Naive thymus-derived CD4-positive, alpha-beta T cell (primary cell): Measurements from ENCODE around the gene CYP2W1. TPM values are rescaled to one million over a fixed set of nuclear protein-coding genes. Genes with fewer than 3 reads are reported as not detected.
A peak's percentile ranks its signal among the peaks of the same experiment; 100 is the strongest.

Experiments used
- ATAC-seq: fragments of 150-1000 bp; cut with Tn5 transposase; 2 replicates; pipeline ENCODE4 v1.10.0; 2021; ENCODE audit warnings: mild to moderate bottlenecking, moderate library complexity
- CTCF ChIA-PET: fragments of 350-600 bp; sonication (Branson Sonifier 250); formaldehyde crosslinking; loops from one replicate; lab custom pipeline; 2021; ENCODE audit warnings: antibody characterized with exemption; lab: Charles Lee
- POLR2A ChIA-PET: fragments of 350-600 bp; sonication (Branson Sonifier 250); formaldehyde crosslinking; loops from one replicate; lab custom pipeline; 2021; ENCODE audit warnings: antibody characterized with exemption, inconsistent platforms; lab: Charles Lee
- DNase-seq, 9 donors: peaks; one replicate each; pipeline versions ENCODE4 v3.0.0 to v3.0.0-alpha.2; 2020 to 2022; ENCODE audit warnings: mixed read lengths in 1 of 9
- H3K27ac ChIP-seq: one replicate; pipeline ENCODE4 v1.7.0; 2013; ENCODE audit warnings: mild to moderate bottlenecking, low read depth, low read length, moderate library complexity
- H3K27me3 ChIP-seq, 2 donors: one replicate each; pipeline ENCODE4 v1.7.0; 2013; ENCODE audit warnings: low read length in 2 of 2, mild to moderate bottlenecking in 2 of 2, moderate library complexity in 2 of 2; ENCODE audit not compliant: control insufficient read depth in 2 of 2, insufficient read depth in 2 of 2
- H3K36me3 ChIP-seq, 3 experiments: 1 replicate in 2 of 3; 2 replicates in 1 of 3; pipeline ENCODE4 v1.7.0; 2013; ENCODE audit warnings: low read length in 3 of 3, mild to moderate bottlenecking in 3 of 3, moderate library complexity in 1 of 3; ENCODE audit not compliant: insufficient read depth in 3 of 3, control insufficient read depth in 2 of 3
- H3K4me1 ChIP-seq, 2 donors: one replicate each; pipeline ENCODE4 v1.7.0; 2013; ENCODE audit warnings: low read length in 2 of 2, mild to moderate bottlenecking in 2 of 2, moderate library complexity in 1 of 2; ENCODE audit not compliant: control insufficient read depth in 2 of 2, insufficient read depth in 2 of 2
- H3K4me3 ChIP-seq: 2 replicates; pipeline ENCODE4 v1.7.0; 2013; ENCODE audit warnings: mild to moderate bottlenecking, low read length
- H3K9me3 ChIP-seq, 3 experiments: 1 replicate in 2 of 3; 2 replicates in 1 of 3; pipeline ENCODE4 v1.7.0; 2013; ENCODE audit warnings: low read length in 3 of 3; ENCODE audit not compliant: control insufficient read depth in 2 of 3
- H3K27ac Mint-ChIP-seq, 9 donors: one replicate each; pipeline ENCODE4 v1.8.0; 2020 to 2022; ENCODE audit warnings: mixed read lengths in 9 of 9, mild to moderate bottlenecking in 8 of 9, moderate library complexity in 5 of 9, inconsistent platforms in 2 of 9
- H3K27me3 Mint-ChIP-seq, 5 donors: one replicate each; pipeline ENCODE4 v1.8.0; 2021 to 2022; ENCODE audit warnings: mixed read lengths in 5 of 5, mild to moderate bottlenecking in 1 of 5
- H3K36me3 Mint-ChIP-seq, 5 donors: one replicate each; pipeline ENCODE4 v1.8.0; 2020 to 2022; ENCODE audit warnings: mixed read lengths in 5 of 5, mild to moderate bottlenecking in 3 of 5, inconsistent platforms in 1 of 5
- H3K4me1 Mint-ChIP-seq, 7 donors: one replicate each; pipeline ENCODE4 v1.8.0; 2020 to 2022; ENCODE audit warnings: mixed read lengths in 7 of 7, mild to moderate bottlenecking in 3 of 7, inconsistent platforms in 1 of 7
- H3K4me3 Mint-ChIP-seq, 10 donors: one replicate each; pipeline ENCODE4 v1.8.0; 2020 to 2022; ENCODE audit warnings: mild to moderate bottlenecking in 10 of 10, mixed read lengths in 10 of 10, moderate library complexity in 6 of 10, inconsistent platforms in 2 of 10
- H3K9me3 Mint-ChIP-seq, 11 donors: one replicate each; pipeline ENCODE4 v1.8.0; 2020 to 2022; ENCODE audit warnings: mixed read lengths in 11 of 11, mild to moderate bottlenecking in 4 of 11, inconsistent platforms in 1 of 11, moderate library complexity in 1 of 11
- intact Hi-C, 2 donors: fragments of 100-400 bp; cut with micrococcal nuclease; formaldehyde crosslinking; loops; one replicate each; pipeline ENCODE4 v1.15.1; 2023
- polyA plus RNA-seq, 2 donors: library from polyadenylated mRNA; unstranded; fragments of 300-500 nt; fragmentation: Illumina TruSeq; gene quantifications; one replicate each; pipeline ENCODE4 v1.2.3, GENCODE V29; 2021
- total RNA-seq, 6 experiments: library from RNA in 5 of 6; stranded (reverse) in 5 of 6; gene quantifications; 1 replicate in 5 of 6; 2 replicates in 1 of 6; pipeline ENCODE4 v1.2.3 and lab custom pipeline; 2021 to 2026

Gene CYP2W1, protein sequence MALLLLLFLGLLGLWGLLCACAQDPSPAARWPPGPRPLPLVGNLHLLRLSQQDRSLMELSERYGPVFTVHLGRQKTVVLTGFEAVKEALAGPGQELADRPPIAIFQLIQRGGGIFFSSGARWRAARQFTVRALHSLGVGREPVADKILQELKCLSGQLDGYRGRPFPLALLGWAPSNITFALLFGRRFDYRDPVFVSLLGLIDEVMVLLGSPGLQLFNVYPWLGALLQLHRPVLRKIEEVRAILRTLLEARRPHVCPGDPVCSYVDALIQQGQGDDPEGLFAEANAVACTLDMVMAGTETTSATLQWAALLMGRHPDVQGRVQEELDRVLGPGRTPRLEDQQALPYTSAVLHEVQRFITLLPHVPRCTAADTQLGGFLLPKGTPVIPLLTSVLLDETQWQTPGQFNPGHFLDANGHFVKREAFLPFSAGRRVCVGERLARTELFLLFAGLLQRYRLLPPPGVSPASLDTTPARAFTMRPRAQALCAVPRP
- total RNA-seq (not detected), polyA plus RNA-seq (not detected), total RNA-seq (lab: John Stamatoyannopoulos, UW) (not detected)

DNA sequence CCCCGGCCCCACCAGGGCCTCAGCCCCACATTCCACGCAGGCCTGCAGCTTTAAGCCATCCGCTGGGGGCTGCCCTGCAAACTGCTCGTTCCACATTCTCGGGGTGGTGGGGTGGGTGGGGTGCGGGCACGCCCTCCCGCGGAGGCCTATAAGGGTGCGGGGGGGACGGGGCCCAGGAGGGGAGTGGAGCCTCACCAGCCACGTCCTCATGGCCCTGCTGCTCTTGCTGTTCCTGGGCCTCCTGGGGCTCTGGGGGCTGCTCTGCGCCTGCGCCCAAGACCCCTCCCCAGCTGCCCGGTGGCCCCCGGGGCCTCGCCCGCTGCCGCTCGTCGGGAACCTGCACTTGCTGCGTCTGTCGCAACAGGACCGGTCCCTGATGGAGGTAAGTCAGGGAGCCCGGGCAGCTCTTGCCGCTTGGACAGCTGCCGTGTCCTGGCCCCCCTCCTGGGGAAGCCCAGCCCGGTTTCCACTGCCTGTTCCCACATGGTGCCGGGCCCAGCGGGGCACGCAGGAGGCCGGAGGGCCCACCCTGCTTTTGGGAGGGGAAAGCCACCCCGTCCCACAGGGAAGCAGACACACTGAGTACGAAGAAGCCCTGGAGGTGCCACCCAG is at the start of gene CYP2W1:
CYP2W1 (plus strand) TSS at position 178 of the 612 bp plus-strand sequence; CDS start at position 209, 31 bp downstream.
- no peak within 1 kb of the TSS for H3K4me3 Mint-ChIP-seq
- ATAC-seq = no peak
- peaks cover 0 to 5% (median 0%) of the 10 kb centered on the region in 7 donors for H3K4me1 Mint-ChIP-seq
- no peak for DNase-seq
- no peaks in the 10 kb centered on the region for H3K9me3 ChIP-seq
- no peak within 1 kb of the TSS for H3K27ac ChIP-seq
- ChIA-PET CTCF (interaction anchor here (0.8 kb wide), 1 partner anchor 74 kb away, joined by 4 read pairs; no protein-coding TSS in a partner anchor), POLR2A (no interaction called here)
- H3K36me3 ChIP-seq = no peaks in the 10 kb centered on the region
- H3K9me3 Mint-ChIP-seq = no peaks in the 10 kb centered on the region
- no peak within 1 kb of the TSS for H3K27ac Mint-ChIP-seq
- H3K4me1 ChIP-seq = no peaks in the 10 kb centered on the region
- peaks cover 0 to 9% (median 4%) of the 10 kb centered on the region in 5 donors for H3K27me3 Mint-ChIP-seq
- no peak within 1 kb of the TSS for H3K4me3 ChIP-seq
- intact Hi-C loops = no loop called here
- no peaks in the 10 kb centered on the region for H3K36me3 Mint-ChIP-seq
- peaks cover 0 to 4% of the 10 kb centered on the region in 2 donors for H3K27me3 ChIP-seq

DNA sequence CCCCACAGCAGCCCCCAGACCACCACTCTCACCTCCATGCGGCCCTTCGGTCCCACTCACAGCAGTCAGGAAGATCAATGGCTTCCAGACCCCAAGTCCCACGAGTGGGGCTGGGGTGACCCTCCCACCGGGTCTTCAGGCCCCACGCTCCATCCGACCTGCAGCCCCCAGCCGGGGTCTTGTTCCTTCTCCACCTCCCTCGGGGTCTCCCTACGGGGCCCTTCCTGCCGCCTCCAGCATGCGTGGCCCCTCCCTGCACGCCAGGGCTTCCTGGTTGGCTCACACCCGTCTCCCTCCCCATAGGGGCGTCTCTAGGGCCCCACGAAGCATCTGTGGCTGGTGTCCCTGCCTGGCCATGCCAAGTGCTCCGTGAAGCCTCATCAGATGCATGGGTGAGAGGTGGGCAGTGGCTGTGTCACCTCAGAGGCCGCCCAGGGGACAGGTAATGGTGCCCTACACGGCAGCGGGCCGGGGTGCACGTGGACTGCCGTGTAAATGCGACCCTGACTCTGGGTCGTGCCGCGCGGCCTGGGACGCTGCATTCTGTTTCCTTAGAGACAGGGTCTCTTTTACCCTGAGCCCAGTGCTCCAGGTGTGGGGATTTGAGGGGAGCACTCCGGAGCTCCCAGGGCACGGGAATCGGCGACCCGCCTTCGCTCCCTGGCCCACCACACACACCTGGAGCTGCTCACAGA is 48.4 kb upstream of the CYP2W1 start:
- intact Hi-C loops = no loop called here
- Mint-ChIP-seq H3K36me3 (peaks cover 0 to 2% (median 0%) of the 10 kb centered on the region in 5 donors), H3K27ac (no peak overlapping the region), H3K4me3 (no peak overlapping the region), H3K4me1 (peaks cover 0 to 13% (median 4%) of the 10 kb centered on the region in 7 donors), H3K9me3 (no peaks in the 10 kb centered on the region), H3K27me3 (peaks cover 0 to 2% (median 0%) of the 10 kb centered on the region in 5 donors)
- Histone ChIP-seq H3K36me3 (no peaks in the 10 kb centered on the region), H3K4me1 (peaks cover 0 to 5% of the 10 kb centered on the region in 2 donors), H3K9me3 (no peaks in the 10 kb centered on the region), H3K27ac (no peak overlapping the region), H3K4me3 (no peak overlapping the region), H3K27me3 (no peaks in the 10 kb centered on the region)
- DNase-seq (no peak), ATAC-seq (no peak)
- POLR2A ChIA-PET = no interaction called here
- CTCF ChIA-PET = no interaction called here

DNA sequence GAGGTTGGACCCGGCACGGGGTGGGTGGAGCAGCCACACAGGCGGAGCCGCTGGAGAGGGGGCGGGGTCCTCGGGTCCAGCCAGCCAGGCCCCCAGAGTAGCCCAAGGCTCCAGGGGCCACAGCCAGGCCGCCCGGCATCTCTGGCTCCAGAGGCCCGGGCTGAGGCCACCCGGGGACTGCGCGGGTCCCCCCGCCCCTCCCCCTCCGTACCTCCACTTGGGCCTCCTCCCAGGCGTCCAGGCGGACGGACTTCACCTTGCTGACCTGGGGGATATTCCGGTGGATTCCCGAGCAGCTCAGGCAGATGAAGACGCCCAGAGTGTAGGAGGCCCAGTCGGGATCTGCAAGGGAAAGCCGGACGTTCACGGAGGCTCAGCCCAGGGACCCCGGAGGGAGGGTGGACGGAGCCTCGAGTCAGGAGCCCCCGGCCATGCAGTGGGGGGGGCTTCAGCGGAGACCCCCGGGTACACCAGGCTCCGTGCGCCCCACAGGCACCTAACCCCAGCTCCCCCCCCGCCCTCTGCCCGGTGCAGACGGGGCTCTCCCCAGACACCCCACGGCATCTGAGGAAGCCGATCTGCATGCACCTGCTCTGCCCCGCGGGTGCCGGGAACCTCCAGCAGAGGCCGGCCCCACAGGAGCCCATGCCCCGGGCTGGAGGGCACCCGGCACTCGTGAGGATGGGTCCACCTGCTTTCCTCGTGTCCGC is 47.7 kb upstream of the CYP2W1 start:
- ChIA-PET POLR2A (no interaction called here), CTCF (no interaction called here)
- Mint-ChIP-seq H3K4me3 (no peak overlapping the region), H3K36me3 (peaks cover 0 to 7% (median 0%) of the 10 kb centered on the region in 5 donors), H3K4me1 (peaks cover 0 to 10% (median 0%) of the 10 kb centered on the region in 7 donors), H3K27ac (no peak overlapping the region), H3K9me3 (peaks cover 0 to 7% (median 0%) of the 10 kb centered on the region in 11 donors), H3K27me3 (no peaks in the 10 kb centered on the region)
- DNase-seq (no peak), ATAC-seq (no peak)
- Histone ChIP-seq H3K4me1 (no peaks in the 10 kb centered on the region), H3K27ac (no peak overlapping the region), H3K27me3 (no peaks in the 10 kb centered on the region), H3K9me3 (no peaks in the 10 kb centered on the region), H3K4me3 (no peak overlapping the region), H3K36me3 (no peaks in the 10 kb centered on the region)
- intact Hi-C loops = no loop called here

DNA sequence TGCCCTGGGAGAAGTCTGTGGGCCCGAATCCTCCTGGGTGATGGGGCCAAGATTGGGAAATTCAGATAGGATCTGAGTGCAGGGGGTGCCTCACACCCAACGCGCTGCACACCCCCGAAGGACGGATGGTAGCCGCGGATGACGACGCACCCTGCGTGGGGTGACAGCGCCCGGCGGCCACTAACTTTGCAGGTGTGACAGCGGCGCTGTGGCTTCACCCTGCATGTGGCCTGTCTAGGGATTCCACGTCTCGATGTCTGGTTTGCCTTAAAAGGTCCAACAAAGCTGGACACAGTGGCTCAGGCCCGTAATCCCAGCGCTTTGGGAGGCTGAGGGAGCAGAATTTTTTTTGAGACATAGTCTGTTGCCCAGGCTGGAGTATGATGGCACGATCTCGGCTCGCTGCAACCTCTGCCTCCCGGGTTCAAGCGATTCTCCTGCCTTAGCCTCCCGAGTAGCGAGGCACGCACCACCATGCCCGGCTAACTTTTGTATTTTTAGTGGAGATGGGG is 47.1 kb upstream of the CYP2W1 start:
- Histone ChIP-seq H3K27me3 (no peaks in the 10 kb centered on the region), H3K4me1 (no peaks in the 10 kb centered on the region), H3K27ac (no peak overlapping the region), H3K9me3 (no peaks in the 10 kb centered on the region), H3K4me3 (no peak overlapping the region), H3K36me3 (no peaks in the 10 kb centered on the region)
- H3K4me1 Mint-ChIP-seq = peaks cover 0 to 13% (median under 1%) of the 10 kb centered on the region in 7 donors
- ChIA-PET POLR2A (no interaction called here), CTCF (no interaction called here)
- no peak for DNase-seq
- intact Hi-C loops = no loop called here
- H3K4me3 Mint-ChIP-seq = peak overlapping the region in 1 of 10 donors; percentile 5
- no peak for ATAC-seq
- H3K9me3 Mint-ChIP-seq = peaks cover 0 to 11% (median 2%) of the 10 kb centered on the region in 11 donors
- peak overlapping the region in 1 of 9 donors; percentile 49 for H3K27ac Mint-ChIP-seq
- H3K27me3 Mint-ChIP-seq = no peaks in the 10 kb centered on the region
- peaks cover 0 to 11% (median 0%) of the 10 kb centered on the region in 5 donors for H3K36me3 Mint-ChIP-seq

DNA sequence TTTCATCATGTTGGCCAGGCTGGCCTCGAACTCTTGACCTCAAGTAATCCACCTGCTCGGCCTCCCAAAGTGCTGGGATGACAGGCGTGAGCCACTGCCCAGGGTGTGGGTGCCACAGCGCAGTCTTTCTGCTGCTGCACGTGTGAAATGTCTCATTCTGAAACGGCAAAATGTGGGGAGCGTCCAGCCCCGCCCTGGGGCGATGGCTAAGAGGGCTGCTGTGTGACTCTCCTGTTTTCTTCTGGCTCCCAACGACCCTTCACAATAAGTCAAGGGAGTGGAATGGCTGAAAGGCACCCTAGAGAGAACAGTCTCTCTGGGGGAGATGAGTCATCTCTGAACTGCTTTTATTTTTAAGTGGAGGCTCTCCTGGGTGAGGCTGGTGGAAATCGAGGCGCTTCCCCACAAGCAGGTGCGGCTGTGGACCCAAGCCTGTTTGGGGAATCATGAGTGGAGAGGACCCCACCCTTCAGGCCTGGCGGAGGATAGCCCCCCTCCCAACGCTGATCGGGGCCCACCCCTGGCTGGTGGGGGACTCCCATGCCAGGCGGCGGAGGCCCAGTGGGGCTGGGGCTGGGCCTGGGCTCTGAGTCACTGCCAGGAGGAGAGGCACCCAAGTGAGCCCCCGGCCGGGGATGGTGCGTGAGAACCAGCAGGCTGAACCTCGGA is 46.5 kb upstream of the CYP2W1 start:
- Mint-ChIP-seq H3K4me3 (peak overlapping the region in 1 of 10 donors; percentile 5), H3K27ac (peak overlapping the region in 2 of 9 donors; percentile 49 to 59), H3K27me3 (peaks cover 0 to 4% (median 0%) of the 10 kb centered on the region in 5 donors), H3K36me3 (peaks cover 0 to 13% (median 0%) of the 10 kb centered on the region in 5 donors), H3K9me3 (peaks cover 0 to 14% (median 4%) of the 10 kb centered on the region in 11 donors), H3K4me1 (peaks cover 0 to 16% (median 3%) of the 10 kb centered on the region in 7 donors)
- ChIA-PET POLR2A (no interaction called here), CTCF (no interaction called here)
- H3K4me3 ChIP-seq = no peak overlapping the region
- intact Hi-C loops = no loop called here
- no peaks in the 10 kb centered on the region for H3K9me3 ChIP-seq
- H3K27ac ChIP-seq = no peak overlapping the region
- no peaks in the 10 kb centered on the region for H3K4me1 ChIP-seq
- H3K27me3 ChIP-seq = no peaks in the 10 kb centered on the region
- no peaks in the 10 kb centered on the region for H3K36me3 ChIP-seq
- ATAC-seq (peak; percentile 32), DNase-seq (no peak)
